ENCODE data around the gene REPS2. TPM values are rescaled to one million over a fixed set of nuclear protein-coding genes. Genes with fewer than 3 reads are reported as not detected.

Gene REPS2
- total and polyA plus RNA-seq, 9 of the 15 experiments (the other 6 are each of a cell fraction or from before 2014, with no cell fraction given): 0.01 to 0.07 (median 0.01) TPM; not detected in 3

- no peaks in the 10 kb centered on the region for H3K36me3 ChIP-seq (ENCODE audit: control insufficient read depth, insufficient read depth, low read length)
- no peaks in the 10 kb centered on the region for H4K20me1 ChIP-seq (replicated peaks; ENCODE audit: control insufficient read depth, insufficient read depth, low read length)
- H3K27ac ChIP-seq (ENCODE audit: extremely low read depth, low read depth, low read length): no peak overlapping the region
- no peaks in the 10 kb centered on the region for H3K79me2 ChIP-seq (ENCODE audit: control insufficient read depth, insufficient read depth, low read length)
- intact Hi-C loops (cut with micrococcal nuclease) (no loop called here), in situ Hi-C loops (cut with MboI) (no loop called here)
- H3K9me3 ChIP-seq (replicated peaks; ENCODE audit: control insufficient read depth, insufficient read depth, low read depth, low read length): no peaks in the 10 kb centered on the region
- DNase-seq (ENCODE audit: extremely low read depth in 1 of 4, low spot score in 3 of 4) (no peak), FAIRE-seq (no peak), ATAC-seq (no peak)
- TF ChIP-seq BMI1 (IDR thresholded peaks at IDR 0.05; ENCODE audit: low read length) (no peak), SMAD4 (CRISPR knock-in tag; conservative IDR thresholded peaks at IDR 0.05) (no peak), ZFP1 (CRISPR knock-in tag; IDR thresholded peaks at IDR 0.05) (no peak), MLX (CRISPR knock-in tag; conservative IDR thresholded peaks at IDR 0.05) (no peak)
- no peak overlapping the region for H3K4me2 ChIP-seq (ENCODE audit: insufficient read depth, low read length)
- 0% methylated on average over 2 of the region's 2 CpGs for WGBS (ENCODE audit: insufficient coverage, low coverage, missing lambda C conversion rate)
- CTCF ChIA-PET (ENCODE audit: low intra/inter-chr PET ratio): no interaction called here
- no peaks in the 10 kb centered on the region for H3K4me1 ChIP-seq (replicated peaks in 1 of 2; ENCODE audit: control insufficient read depth in 2 of 2, insufficient read depth in 2 of 2, low read length in 2 of 2)
- no peak overlapping the region for H2AFZ ChIP-seq (ENCODE audit: low read depth, low read length)
- H3K27me3 ChIP-seq (ENCODE audit: control insufficient read depth in 2 of 2, insufficient read depth in 2 of 2, low read length in 2 of 2): no peaks in the 10 kb centered on the region
- BruUV-seq (replicated peaks): no TSS peak
- POLR2A ChIA-PET: no interaction called here
- H3K9me1 ChIP-seq (ENCODE audit: control insufficient read depth, insufficient read depth, low read length): no peaks in the 10 kb centered on the region
- H3K4me3 ChIP-seq: no peak overlapping the region
- no peak overlapping the region for H3K9ac ChIP-seq (ENCODE audit: insufficient read depth in 1 of 2, low read depth in 2 of 2, low read length in 2 of 2)
Measured at GRCh38 chrX:16971694-16972093, 25.2 kb downstream of the REPS2 start.

GRCh38 chrX:16975233-16975632 lies 28.8 kb downstream of the REPS2 start:
- WGBS (ENCODE audit: insufficient coverage, low coverage, missing lambda C conversion rate): 2% methylated on average over 5 of the region's 5 CpGs
- Histone ChIP-seq H3K27me3 (ENCODE audit: control insufficient read depth in 2 of 2, insufficient read depth in 2 of 2, low read length in 2 of 2) (no peaks in the 10 kb centered on the region), H3K4me2 (ENCODE audit: insufficient read depth, low read length) (no peak overlapping the region), H3K4me1 (replicated peaks in 1 of 2; ENCODE audit: control insufficient read depth in 2 of 2, insufficient read depth in 2 of 2, low read length in 2 of 2) (no peaks in the 10 kb centered on the region), H3K27ac (ENCODE audit: extremely low read depth, low read depth, low read length) (no peak overlapping the region), H3K9me1 (ENCODE audit: control insufficient read depth, insufficient read depth, low read length) (no peaks in the 10 kb centered on the region), H3K9ac (ENCODE audit: insufficient read depth in 1 of 2, low read depth in 2 of 2, low read length in 2 of 2) (no peak overlapping the region), H3K36me3 (ENCODE audit: control insufficient read depth, insufficient read depth, low read length) (no peaks in the 10 kb centered on the region), H3K79me2 (ENCODE audit: control insufficient read depth, insufficient read depth, low read length) (no peaks in the 10 kb centered on the region), H3K9me3 (replicated peaks; ENCODE audit: control insufficient read depth, insufficient read depth, low read depth, low read length) (no peaks in the 10 kb centered on the region), H3K4me3 (no peak overlapping the region), H2AFZ (ENCODE audit: low read depth, low read length) (no peak overlapping the region), H4K20me1 (replicated peaks; ENCODE audit: control insufficient read depth, insufficient read depth, low read length) (no peaks in the 10 kb centered on the region)
- POLR2A ChIA-PET: no interaction called here
- BruUV-seq (replicated peaks): no TSS peak
- CTCF ChIA-PET (ENCODE audit: low intra/inter-chr PET ratio): no interaction called here
- ATAC-seq (no peak), DNase-seq (ENCODE audit: extremely low read depth in 1 of 4, low spot score in 3 of 4) (no peak), FAIRE-seq (no peak)
- in situ Hi-C loops (cut with MboI): no loop called here
- intact Hi-C loops (cut with micrococcal nuclease): no loop called here
- TF ChIP-seq ZNF407 (IDR thresholded peaks at IDR 0.05; ENCODE audit: low read depth): no peak
- no peak for TF ChIP-seq ZBTB2 (IDR thresholded peaks at IDR 0.05)
